ENCODE data around the gene ARHGAP42.

The ARHGAP42 gene

DNA sequence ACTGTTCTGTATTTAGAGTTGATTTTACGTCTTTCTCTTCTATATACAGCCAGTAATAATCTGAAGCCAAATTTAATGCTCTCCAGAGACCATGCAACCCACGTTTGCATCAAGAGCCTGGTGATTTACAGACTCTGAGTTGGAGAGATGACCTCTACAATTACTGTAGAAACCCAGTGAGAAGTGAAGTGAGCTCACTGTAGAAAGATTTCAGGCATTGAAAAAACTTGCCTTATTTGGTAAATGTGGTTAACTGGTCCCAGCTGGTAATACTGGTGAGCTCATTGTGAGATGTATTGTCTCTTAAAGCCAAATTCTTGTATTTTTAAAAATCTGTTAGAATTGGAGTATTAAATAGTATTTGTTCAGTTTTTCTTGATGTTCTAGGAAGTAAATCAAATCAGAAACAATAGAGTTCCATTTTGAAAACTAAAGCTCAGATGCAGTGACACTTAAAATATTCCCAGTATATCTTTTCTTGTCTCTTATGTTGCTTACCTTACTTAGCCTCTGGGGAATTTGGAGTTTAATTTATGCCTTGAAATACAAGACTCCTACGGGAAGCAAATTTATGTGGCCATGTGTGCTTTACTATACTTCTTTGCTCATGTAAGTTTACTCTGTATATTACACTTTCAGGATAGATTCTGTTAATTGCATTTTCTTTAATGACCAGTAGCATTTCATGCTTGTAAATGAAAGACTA is 189.9 kb downstream of the ARHGAP42 start:
- TF ChIP-seq CTCF (IDR thresholded peaks at IDR 0.05) = no peak
- no peak for DNase-seq (ENCODE audit: low spot score)
- Histone ChIP-seq H3K4me3 (no peak overlapping the region), H3K27ac (peak overlapping the region; percentile 43 to 56)

GRCh38 chr11:100878474-100878873 is 191.4 kb downstream of the ARHGAP42 start:
- peak overlapping the region; percentile 39 to 42 for H3K27ac ChIP-seq
- no peak overlapping the region for H3K4me3 ChIP-seq
- no peak for TF ChIP-seq CTCF (IDR thresholded peaks at IDR 0.05)
- DNase-seq (ENCODE audit: low spot score) = no peak

GRCh38 chr11:100882957-100883356 is 195.9 kb downstream of the ARHGAP42 start:
- H3K27ac ChIP-seq = no peak overlapping the region
- H3K4me3 ChIP-seq = no peak overlapping the region
- no peak for DNase-seq (ENCODE audit: low spot score)
- no peak for TF ChIP-seq CTCF (IDR thresholded peaks at IDR 0.05)

- H3K4me3 ChIP-seq = no peak overlapping the region
- TF ChIP-seq CTCF (IDR thresholded peaks at IDR 0.05) = no peak
- no peak overlapping the region for H3K27ac ChIP-seq
- DNase-seq (ENCODE audit: low spot score) = no peak
Observed at GRCh38 chr11:100883830-100884229, 196.7 kb downstream of the ARHGAP42 start.

DNA sequence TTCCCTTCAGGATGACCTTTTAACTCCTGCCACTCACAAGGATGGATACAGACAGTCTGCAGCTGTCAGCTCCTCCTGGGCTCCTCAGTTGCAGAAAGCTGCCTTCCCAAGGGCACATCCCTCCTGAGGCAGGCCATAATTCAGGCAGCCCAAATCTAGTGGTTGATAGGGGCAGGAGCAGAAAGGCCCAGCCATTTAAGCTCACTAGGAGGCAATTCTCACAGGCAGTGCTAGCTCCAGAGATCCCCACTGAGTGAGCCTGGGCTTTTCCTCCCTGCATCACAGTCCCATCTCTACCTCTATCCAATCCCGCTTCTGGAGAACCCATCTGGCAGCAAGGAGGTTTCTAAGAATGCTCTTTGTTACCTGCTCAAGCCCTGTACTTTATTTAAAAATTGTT is 200.6 kb downstream of the ARHGAP42 start:
- no peak for DNase-seq (ENCODE audit: low spot score)
- Histone ChIP-seq H3K27ac (no peak overlapping the region), H3K4me3 (no peak overlapping the region)
- no peak for TF ChIP-seq CTCF (IDR thresholded peaks at IDR 0.05)

DNA sequence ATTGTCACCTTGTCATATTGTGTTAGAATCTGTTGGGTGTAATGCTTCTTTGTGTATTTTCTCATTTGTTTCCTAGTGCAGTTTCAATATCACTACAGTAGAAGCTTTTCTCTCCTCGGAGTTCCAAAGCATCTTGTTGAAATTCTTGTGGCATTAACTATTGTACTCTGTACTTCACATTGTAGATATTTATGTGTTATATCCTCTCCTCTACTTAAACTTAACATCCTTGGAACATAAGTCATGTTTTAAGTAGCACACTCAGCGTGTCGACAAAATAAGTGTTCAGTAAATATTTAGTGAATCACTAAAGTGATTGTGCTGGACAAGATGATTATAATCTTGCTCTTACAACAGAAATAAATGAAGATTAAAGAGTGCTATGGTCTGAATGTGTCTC is 201.7 kb downstream of the ARHGAP42 start:
- no peak for DNase-seq (ENCODE audit: low spot score)
- no peak overlapping the region for H3K4me3 ChIP-seq
- no peak for TF ChIP-seq CTCF (IDR thresholded peaks at IDR 0.05)

DNA sequence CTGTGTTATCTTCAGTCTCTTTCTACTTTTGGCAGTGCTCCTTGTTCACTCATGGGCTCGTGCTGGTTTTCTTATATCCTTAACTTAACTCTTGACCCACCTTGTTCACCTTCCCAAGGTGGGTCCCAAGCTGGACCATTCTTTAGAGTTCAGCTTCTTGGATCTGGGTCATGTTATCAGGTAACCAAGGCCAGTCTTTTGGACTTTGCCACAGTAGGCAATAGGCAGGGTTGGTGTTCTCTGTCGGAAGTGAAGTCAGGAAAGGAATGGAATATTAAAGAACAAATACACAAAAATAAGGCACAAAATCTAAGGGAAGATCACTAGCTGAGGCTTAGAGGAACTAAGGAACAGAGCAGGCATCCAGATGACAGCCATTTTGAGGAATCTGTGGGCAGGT is 202.7 kb downstream of the ARHGAP42 start:
- DNase-seq (ENCODE audit: low spot score) = no peak
- Histone ChIP-seq H3K4me3 (no peak overlapping the region), H3K27ac (no peak overlapping the region)
- TF ChIP-seq CTCF (IDR thresholded peaks at IDR 0.05) = no peak

More for the DNA sequence above, 201.7 kb downstream of the ARHGAP42 start:
- no peak overlapping the region for H3K27ac ChIP-seq
